ENCODE data around the gene MT1HL1. TPM values are rescaled to one million over a fixed set of nuclear protein-coding genes. Genes with fewer than 3 reads are reported as not detected.
A peak's percentile ranks its signal among the peaks of the same experiment; 100 is the strongest.

The MT1HL1 gene
- total and polyA plus RNA-seq, 3 donors from 2014 or later = not detected

DNA sequence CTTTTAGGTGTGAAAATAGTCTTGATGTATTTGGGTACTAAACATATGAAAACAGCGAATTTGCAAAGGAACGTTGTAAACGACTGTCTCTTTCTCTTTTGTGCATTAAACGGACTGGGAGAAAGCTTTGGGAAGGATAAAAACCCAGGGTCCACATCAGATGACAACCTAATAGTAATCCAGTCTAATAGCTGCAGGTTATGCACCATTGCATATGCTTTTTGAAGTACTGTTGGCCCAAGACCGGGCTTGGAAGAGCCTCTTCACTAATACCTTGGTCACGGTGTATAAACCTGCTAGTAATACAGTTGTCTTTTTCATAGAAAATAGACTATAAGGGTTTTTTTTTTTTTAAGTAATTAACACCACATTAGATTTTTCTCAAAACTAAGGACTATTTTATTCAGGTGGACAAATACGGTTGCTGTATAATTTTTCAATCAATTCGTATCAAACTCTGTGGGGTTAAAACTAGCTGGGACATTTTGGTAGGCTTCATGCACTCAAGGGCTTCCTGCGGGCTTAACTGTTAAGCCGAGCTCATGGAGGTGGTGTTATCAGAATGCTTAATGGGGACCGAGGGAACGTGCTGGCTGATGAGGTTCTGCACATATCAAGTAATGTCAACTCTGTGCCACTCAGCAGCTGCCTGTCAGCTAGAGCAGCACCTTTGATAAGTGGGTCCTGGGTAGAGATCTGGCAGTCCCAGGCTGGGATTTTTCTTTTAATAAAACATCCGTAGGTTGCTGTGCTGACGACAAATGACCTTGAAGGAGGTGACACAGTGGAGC, 39.8 kb upstream of the MT1HL1 start:
- Histone ChIP-seq H3K9me3 (no peaks in the 10 kb centered on the region), H3K36me3 (ENCODE audit: low read depth, missing control alignments) (no peaks in the 10 kb centered on the region), H3K4me3 (no peak overlapping the region), H3K4me1 (no peaks in the 10 kb centered on the region), H3K27ac (no peak overlapping the region), H3K27me3 (no peaks in the 10 kb centered on the region)
- no peak for DNase-seq
- no peak for TF ChIP-seq POLR2A (IDR thresholded peaks at IDR 0.05)
- TF ChIP-seq, protein P1, sequence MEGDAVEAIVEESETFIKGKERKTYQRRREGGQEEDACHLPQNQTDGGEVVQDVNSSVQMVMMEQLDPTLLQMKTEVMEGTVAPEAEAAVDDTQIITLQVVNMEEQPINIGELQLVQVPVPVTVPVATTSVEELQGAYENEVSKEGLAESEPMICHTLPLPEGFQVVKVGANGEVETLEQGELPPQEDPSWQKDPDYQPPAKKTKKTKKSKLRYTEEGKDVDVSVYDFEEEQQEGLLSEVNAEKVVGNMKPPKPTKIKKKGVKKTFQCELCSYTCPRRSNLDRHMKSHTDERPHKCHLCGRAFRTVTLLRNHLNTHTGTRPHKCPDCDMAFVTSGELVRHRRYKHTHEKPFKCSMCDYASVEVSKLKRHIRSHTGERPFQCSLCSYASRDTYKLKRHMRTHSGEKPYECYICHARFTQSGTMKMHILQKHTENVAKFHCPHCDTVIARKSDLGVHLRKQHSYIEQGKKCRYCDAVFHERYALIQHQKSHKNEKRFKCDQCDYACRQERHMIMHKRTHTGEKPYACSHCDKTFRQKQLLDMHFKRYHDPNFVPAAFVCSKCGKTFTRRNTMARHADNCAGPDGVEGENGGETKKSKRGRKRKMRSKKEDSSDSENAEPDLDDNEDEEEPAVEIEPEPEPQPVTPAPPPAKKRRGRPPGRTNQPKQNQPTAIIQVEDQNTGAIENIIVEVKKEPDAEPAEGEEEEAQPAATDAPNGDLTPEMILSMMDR (IDR thresholded peaks at IDR 0.05) = no peak
- 14 to 16% methylated on average over 14 of the region's 14 CpGs for WGBS, 2 donors
- intact Hi-C loops (cut with DNase I; ENCODE audit: low total_unique reads) = no loop called here

DNA sequence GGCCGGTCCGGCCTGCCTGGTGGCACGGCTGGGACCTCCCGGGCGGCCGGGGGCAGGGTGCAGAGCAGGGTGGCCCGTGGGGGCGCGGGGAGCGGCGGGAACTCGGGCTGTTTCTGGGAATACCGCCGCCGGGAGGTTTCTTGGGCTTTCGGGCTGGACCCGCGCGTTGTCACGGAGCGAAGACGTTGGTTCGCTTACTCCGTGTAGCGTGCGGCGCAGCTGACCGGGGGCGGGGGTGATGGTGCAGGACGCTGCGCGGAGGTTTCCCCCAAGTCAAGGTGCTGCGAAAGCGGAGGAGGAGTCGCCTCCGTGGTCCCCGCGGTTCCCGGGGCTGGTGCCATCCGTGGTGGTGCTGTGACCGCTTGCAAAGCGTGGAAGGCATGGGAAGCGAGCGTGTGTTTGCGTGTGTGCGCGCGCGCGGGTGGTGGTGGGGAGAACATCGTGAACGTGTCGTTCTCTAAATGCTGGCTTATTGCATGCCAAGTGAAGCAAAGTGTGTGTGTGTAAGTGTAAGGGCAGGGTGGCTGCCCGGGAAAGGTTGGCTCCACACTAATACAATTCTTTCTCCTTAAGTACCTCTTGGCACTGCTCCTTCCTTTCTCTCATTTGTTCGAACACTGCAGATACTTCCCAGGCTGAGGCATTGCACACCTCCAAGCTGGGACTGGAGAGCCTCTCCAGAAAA, 38.8 kb upstream of the MT1HL1 start:
- intact Hi-C loops (cut with DNase I; ENCODE audit: low total_unique reads) = no loop called here
- no peaks in the 10 kb centered on the region for H3K4me1 ChIP-seq
- H3K4me3 ChIP-seq = peak overlapping the region; percentile 44
- H3K9me3 ChIP-seq = no peaks in the 10 kb centered on the region
- H3K27ac ChIP-seq = no peak overlapping the region
- H3K36me3 ChIP-seq (ENCODE audit: low read depth, missing control alignments) = no peaks in the 10 kb centered on the region
- no peak for TF ChIP-seq POLR2A (IDR thresholded peaks at IDR 0.05)
- TF ChIP-seq, protein P1 (IDR thresholded peaks at IDR 0.05) = no peak
- WGBS, 2 donors = 0 to 1% methylated on average over 21 to 31 of the region's 55 CpGs
- H3K27me3 ChIP-seq = no peaks in the 10 kb centered on the region
- no peak for DNase-seq

GRCh38 chr1:237042526-237042891, 38.3 kb upstream of the MT1HL1 start:
- 0% methylated on average over 38 of the region's 41 CpGs; no CpG with 5 or more reads in 1 of the 2 donors for WGBS, 2 donors
- Histone ChIP-seq H3K27ac (no peak overlapping the region), H3K4me1 (no peaks in the 10 kb centered on the region), H3K9me3 (no peaks in the 10 kb centered on the region), H3K36me3 (ENCODE audit: low read depth, missing control alignments) (no peaks in the 10 kb centered on the region), H3K27me3 (no peaks in the 10 kb centered on the region), H3K4me3 (peak overlapping the region; percentile 44)
- TF ChIP-seq POLR2A (IDR thresholded peaks at IDR 0.05) = no peak
- intact Hi-C loops (cut with DNase I; ENCODE audit: low total_unique reads) = no loop called here
- no peak for DNase-seq

GRCh38 chr1:237041795-237042525, 37.7 kb upstream of the MT1HL1 start, which contains the start of gene RYR2:
Gene RYR2, plus strand, starts transcription at chr1:237042184. Its CDS starts 338 bp downstream, at chr1:237042522.
- Histone ChIP-seq H3K9me3 (no peaks in the 10 kb centered on the region), H3K27me3 (no peaks in the 10 kb centered on the region), H3K4me1 (no peaks in the 10 kb centered on the region), H3K36me3 (ENCODE audit: low read depth, missing control alignments) (no peaks in the 10 kb centered on the region), H3K4me3 (peak within 1 kb of the TSS; percentile 44), H3K27ac (no peak within 1 kb of the TSS)
- TF ChIP-seq, protein P1 (IDR thresholded peaks at IDR 0.05) = peak in 2 of 3 experiments; percentile 39 to 56
- TF ChIP-seq POLR2A (IDR thresholded peaks at IDR 0.05) = no peak
- intact Hi-C loops (cut with DNase I; ENCODE audit: low total_unique reads) = no loop called here
- peak; percentile 64 for DNase-seq
- WGBS, 2 donors = 2 to 10% methylated on average over 7 to 81 of the region's 87 CpGs

DNA sequence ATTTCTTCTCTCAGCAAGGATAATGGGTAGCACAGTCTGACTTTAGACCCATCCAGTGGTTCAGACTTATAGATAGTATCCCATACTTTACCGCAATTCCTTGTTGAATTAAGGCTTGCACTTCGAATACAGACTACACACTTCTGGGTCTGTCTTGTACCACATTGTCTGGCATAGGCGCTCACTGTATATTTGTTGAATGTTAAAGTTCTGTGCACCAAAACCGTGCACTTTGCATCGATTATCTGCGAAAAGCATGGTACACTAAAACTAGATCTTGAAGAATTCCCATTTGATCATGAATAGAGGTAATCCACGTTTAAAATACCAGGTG, 37.2 kb upstream of the MT1HL1 start:
- no peak for DNase-seq
- Histone ChIP-seq H3K4me3 (peak overlapping the region; percentile 44), H3K36me3 (ENCODE audit: low read depth, missing control alignments) (no peaks in the 10 kb centered on the region), H3K27ac (no peak overlapping the region), H3K27me3 (no peaks in the 10 kb centered on the region), H3K9me3 (no peaks in the 10 kb centered on the region), H3K4me1 (no peaks in the 10 kb centered on the region)
- TF ChIP-seq POLR2A (IDR thresholded peaks at IDR 0.05) = no peak
- TF ChIP-seq, protein P1 (IDR thresholded peaks at IDR 0.05) = no peak
- 12 to 13% methylated on average over 7 of the region's 7 CpGs for WGBS, 2 donors
- intact Hi-C loops (cut with DNase I; ENCODE audit: low total_unique reads) = no loop called here

Data from testis (tissue), 3 donors.